Suprapubic skin (tissue), 4 donors: ENCODE measurements around the gene HLF. TPM values are rescaled to one million over a fixed set of nuclear protein-coding genes. Genes with fewer than 3 reads are reported as not detected.

Source experiments
- DNase-seq, 2 donors: peaks; one replicate each; pipeline ENCODE4 v3.0.0-alpha.2; 2019; ENCODE audit warnings: low spot score in 2 of 2
- H3K27ac ChIP-seq: fragments of 200-600 bp; sonication (generic); one replicate; pipeline ENCODE4 v1.5.1; 2019
- H3K27me3 ChIP-seq: fragments of 200-600 bp; sonication (generic); one replicate; pipeline ENCODE4 v1.5.1; 2019
- H3K36me3 ChIP-seq: fragments of 200-600 bp; sonication (generic); one replicate; pipeline ENCODE4 v1.5.1; 2019
- H3K4me1 ChIP-seq: fragments of 200-600 bp; sonication (generic); one replicate; pipeline ENCODE4 v1.5.1; 2019
- H3K4me3 ChIP-seq: fragments of 200-600 bp; sonication (generic); one replicate; pipeline ENCODE4 v1.5.1; 2019; ENCODE audit warnings: mild to moderate bottlenecking
- H3K9me3 ChIP-seq: fragments of 200-600 bp; sonication (generic); one replicate; pipeline ENCODE4 v1.5.1; 2019
- EP300 ChIP-seq: sonication (generic); formaldehyde crosslinking; IDR thresholded peaks from one replicate; pipeline ENCODE4 v1.6.1; 2017; ENCODE audit warnings: antibody characterized with exemption
- POLR2A ChIP-seq, 2 donors: fragments of 450-650 bp; IDR thresholded peaks; one replicate each; pipeline ENCODE4 v1.6.1; 2017; ENCODE audit warnings: antibody characterized with exemption in 2 of 2, mild to moderate bottlenecking in 2 of 2, moderate library complexity in 2 of 2
- POLR2AphosphoS5 ChIP-seq, 3 donors: sonication (generic); formaldehyde crosslinking; IDR thresholded peaks; one replicate each; pipeline ENCODE4 v1.6.1; 2017; ENCODE audit warnings: antibody characterized with exemption in 3 of 3
- WGBS: methylation state at CpG from one replicate; pipeline ENCODE4 v1.1.5; 2018; 5-methylcytosine and 5-hydroxymethylcytosine counted together
- total RNA-seq, 4 donors: library from RNA; depleted of rRNA; stranded (reverse); fragments of >200 nt; gene quantifications; one replicate each; pipeline ENCODE4 v1.1.0, GENCODE V29; 2016
- TF ChIP-seq, protein P1 (sequence below), 2 donors: fragments of 200-600 bp in 1 of 2; fragments of 450-650 bp in 1 of 2; sonication (generic) in 1 of 2; IDR thresholded peaks; one replicate each; pipeline ENCODE4 v1.5.1; 2016 to 2019; ENCODE audit warnings: antibody characterized with exemption in 2 of 2, mild to moderate bottlenecking in 1 of 2, moderate library complexity in 1 of 2

HLF gene
- total RNA-seq, 4 donors from 2014 or later = 26.2 to 41.8 (median 36.5) TPM

DNA sequence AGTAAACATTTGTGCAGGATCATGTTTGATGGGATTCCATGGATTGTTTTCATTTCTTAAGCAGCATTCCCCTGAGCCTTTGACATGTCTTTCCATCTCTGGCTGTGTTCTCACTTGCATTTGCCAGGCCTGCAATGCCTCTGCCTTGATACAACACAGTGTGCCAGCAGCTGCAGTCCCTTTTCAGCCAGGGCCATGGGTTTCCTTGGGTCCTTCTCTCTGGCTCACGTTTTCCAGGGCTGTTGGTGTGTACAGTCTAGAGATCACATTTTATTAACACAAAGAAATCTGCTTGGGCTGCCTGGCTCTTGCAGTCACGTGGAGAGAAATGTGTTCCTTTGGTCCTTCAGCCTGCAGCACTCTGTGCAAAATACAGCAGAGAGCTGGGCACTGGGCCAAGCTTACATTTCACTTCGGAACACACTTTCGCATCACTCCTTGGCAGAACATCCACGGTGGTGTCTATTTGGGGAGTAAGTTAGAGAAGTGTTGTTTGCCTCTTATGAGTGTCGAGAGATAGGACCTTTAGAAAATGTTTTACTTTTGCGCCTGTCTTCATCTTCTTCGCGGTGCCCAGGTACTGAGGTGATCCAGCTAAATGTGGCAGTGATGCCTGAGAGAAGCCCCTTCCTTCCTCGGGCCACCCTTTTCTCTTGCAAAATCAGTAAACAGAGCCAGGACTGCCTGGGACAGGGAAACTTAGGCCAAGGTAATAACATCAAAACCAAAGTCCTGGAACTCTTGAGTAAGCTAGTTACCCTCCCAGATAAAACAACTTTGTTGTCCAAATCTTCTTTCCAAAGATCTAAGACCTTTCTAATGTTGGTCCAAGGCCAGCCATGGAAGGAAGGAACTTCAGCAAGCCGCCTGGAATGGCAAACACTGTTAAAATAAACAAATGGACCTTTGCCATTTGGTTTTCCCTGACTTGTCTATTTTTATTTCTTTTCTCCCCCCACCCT lies 20.9 kb downstream of the HLF start:
- TF ChIP-seq EP300 (no peak), POLR2AphosphoS5 (IDR thresholded peaks at IDR 0.05) (peak in 1 of 3 donors; percentile 34)
- TF ChIP-seq, protein P1, sequence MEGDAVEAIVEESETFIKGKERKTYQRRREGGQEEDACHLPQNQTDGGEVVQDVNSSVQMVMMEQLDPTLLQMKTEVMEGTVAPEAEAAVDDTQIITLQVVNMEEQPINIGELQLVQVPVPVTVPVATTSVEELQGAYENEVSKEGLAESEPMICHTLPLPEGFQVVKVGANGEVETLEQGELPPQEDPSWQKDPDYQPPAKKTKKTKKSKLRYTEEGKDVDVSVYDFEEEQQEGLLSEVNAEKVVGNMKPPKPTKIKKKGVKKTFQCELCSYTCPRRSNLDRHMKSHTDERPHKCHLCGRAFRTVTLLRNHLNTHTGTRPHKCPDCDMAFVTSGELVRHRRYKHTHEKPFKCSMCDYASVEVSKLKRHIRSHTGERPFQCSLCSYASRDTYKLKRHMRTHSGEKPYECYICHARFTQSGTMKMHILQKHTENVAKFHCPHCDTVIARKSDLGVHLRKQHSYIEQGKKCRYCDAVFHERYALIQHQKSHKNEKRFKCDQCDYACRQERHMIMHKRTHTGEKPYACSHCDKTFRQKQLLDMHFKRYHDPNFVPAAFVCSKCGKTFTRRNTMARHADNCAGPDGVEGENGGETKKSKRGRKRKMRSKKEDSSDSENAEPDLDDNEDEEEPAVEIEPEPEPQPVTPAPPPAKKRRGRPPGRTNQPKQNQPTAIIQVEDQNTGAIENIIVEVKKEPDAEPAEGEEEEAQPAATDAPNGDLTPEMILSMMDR (IDR thresholded peaks at IDR 0.05) = no peak
- Histone ChIP-seq H3K4me1 (peaks cover 65% of the 10 kb centered on the region), H3K9me3 (no peaks in the 10 kb centered on the region), H3K36me3 (no peaks in the 10 kb centered on the region), H3K4me3 (no peak overlapping the region), H3K27ac (peak overlapping the region; percentile 87), H3K27me3 (no peaks in the 10 kb centered on the region)
- WGBS = 36% methylated on average over 11 of the region's 11 CpGs
- DNase-seq = peak; percentile 90 to 95

- Histone ChIP-seq H3K27me3 (no peaks in the 10 kb centered on the region), H3K4me1 (peaks cover 57% of the 10 kb centered on the region), H3K9me3 (no peaks in the 10 kb centered on the region), H3K36me3 (no peaks in the 10 kb centered on the region), H3K27ac (peak overlapping the region; percentile 87), H3K4me3 (no peak overlapping the region)
- TF ChIP-seq POLR2AphosphoS5 (IDR thresholded peaks at IDR 0.05) (no peak), POLR2A (IDR thresholded peaks at IDR 0.05) (no peak), EP300 (no peak)
- TF ChIP-seq, protein P1 (IDR thresholded peaks at IDR 0.05) = no peak
- no peak for DNase-seq
- 72% methylated on average over 3 of the region's 3 CpGs for WGBS
Observed at GRCh38 chr17:55286681-55287589, 22.2 kb downstream of the HLF start.

- TF ChIP-seq POLR2AphosphoS5 (IDR thresholded peaks at IDR 0.05) (no peak), POLR2A (IDR thresholded peaks at IDR 0.05) (no peak), EP300 (no peak)
- TF ChIP-seq, protein P1 (IDR thresholded peaks at IDR 0.05) = no peak
Observed at GRCh38 chr17:55288356-55289105, 23.8 kb downstream of the HLF start.

DNA sequence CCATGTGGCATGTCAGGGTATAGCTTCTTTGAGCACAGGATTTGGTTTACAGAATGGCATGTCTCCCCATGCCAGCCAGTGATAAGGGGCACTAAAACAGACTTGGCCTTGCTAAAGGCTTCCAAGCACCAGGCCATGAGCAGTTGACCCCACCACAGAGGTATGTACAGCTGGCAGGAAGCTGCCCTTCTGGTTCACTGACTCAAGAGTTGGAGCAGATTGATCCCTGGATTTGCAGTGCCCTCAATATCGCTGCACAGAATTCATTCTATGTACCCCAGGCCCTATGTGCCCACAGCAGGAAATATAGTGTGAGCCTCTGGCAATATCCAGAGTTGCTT lies 24.3 kb downstream of the HLF start:
- H3K9me3 ChIP-seq = no peaks in the 10 kb centered on the region
- H3K4me1 ChIP-seq = peaks cover 35% of the 10 kb centered on the region
- peaks cover 6% of the 10 kb centered on the region for H3K36me3 ChIP-seq
- no peak for DNase-seq
- H3K27ac ChIP-seq = no peak overlapping the region
- WGBS = 100% methylated on average over 1 of the region's 1 CpG
- H3K4me3 ChIP-seq = no peak overlapping the region
- no peaks in the 10 kb centered on the region for H3K27me3 ChIP-seq
- TF ChIP-seq POLR2A (IDR thresholded peaks at IDR 0.05) (no peak), EP300 (no peak), POLR2AphosphoS5 (IDR thresholded peaks at IDR 0.05) (no peak)
- TF ChIP-seq, protein P1 (IDR thresholded peaks at IDR 0.05) = no peak

More at GRCh38 chr17:55288356-55289105, 23.8 kb downstream of the HLF start:
- Histone ChIP-seq H3K9me3 (no peaks in the 10 kb centered on the region), H3K36me3 (peaks cover 4% of the 10 kb centered on the region), H3K27me3 (no peaks in the 10 kb centered on the region), H3K4me1 (peaks cover 41% of the 10 kb centered on the region), H3K4me3 (no peak overlapping the region), H3K27ac (no peak overlapping the region)
- DNase-seq = no peak
- 90% methylated on average over 7 of the region's 7 CpGs for WGBS
